ENCODE data around the gene KCNJ6.
A peak's percentile ranks its signal among the peaks of the same experiment; 100 is the strongest.
"Not testable (repeated sequence)": the region's sequence is repeated elsewhere in the genome, so short reads cannot be mapped to it uniquely, and the experiment has no call there.

KCNJ6 gene

DNA sequence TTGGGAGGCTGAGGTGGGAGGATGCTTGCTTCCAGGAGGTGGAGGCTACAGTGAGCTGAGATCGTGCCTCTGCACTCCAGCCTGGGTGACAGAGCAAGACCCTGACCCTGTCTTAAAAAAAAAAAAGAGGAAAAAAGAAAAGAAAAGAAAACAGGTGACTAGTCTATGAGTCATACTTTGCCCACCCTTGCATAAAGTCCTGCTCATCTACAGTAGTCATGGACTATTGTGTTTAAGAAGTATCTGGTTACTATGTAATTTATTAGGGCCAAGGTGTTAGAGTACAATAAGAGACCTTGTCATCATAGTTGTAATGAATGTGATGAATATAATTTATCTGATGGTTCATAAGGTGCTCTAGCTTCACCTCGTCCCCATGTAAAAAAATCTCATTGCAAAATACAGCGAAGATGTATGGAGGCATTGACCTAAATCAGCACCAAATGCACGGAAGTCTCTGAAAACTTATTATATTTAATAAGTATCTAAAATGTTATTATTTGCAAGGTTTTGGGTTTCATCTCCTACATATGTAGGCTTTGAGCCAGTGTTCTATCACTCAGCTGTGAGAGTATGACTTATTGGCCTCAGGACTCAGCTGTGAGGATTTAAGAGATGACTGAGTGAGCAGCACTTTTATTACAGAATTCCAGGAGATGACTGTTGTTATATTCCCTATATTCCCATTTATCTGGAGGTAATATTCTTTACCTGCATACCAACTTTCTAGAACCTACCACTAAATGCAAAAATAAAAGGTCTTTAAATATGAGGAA is 19.9 kb upstream of the KCNJ6 start:
- no peak overlapping the region for H3K27ac ChIP-seq (ENCODE audit: low read length)
- no peak for DNase-seq (ENCODE audit: low read depth, low spot score)
- H3K4me3 ChIP-seq (ENCODE audit: low read length), result no peak overlapping the region
- H3K9me3 ChIP-seq (ENCODE audit: control insufficient read depth, insufficient read depth, low read length), result no peaks in the 10 kb centered on the region
- no CpG with 5 or more reads among the region's 4 CpGs for WGBS (ENCODE audit: insufficient coverage, insufficient read length)
- no peaks in the 10 kb centered on the region for H3K36me3 ChIP-seq (ENCODE audit: control insufficient read depth, insufficient read depth, low read length)
- H3K27me3 ChIP-seq (ENCODE audit: control insufficient read depth, insufficient read depth, low read length), result no peaks in the 10 kb centered on the region
- no peaks in the 10 kb centered on the region for H3K4me1 ChIP-seq (ENCODE audit: control insufficient read depth, insufficient read depth, low read length)

DNA sequence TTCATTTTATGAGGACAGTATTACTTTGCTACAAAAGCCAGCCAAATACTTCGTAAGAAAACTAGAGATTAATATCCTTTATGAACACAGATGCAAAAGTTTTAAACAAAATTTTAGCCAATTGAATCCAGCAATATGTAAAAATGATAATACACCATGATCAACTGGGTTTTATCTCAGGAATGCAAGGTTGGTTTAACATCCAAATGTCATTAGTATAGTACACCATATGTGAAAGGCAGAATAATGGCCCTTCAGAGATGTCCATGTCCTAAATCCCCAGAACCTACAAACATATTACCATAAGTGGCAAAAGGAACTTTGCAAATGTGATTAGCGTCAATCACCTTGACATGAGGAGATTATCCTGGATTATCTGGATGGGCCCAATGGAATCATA is 16.7 kb upstream of the KCNJ6 start:
- no peak overlapping the region for H3K4me3 ChIP-seq (ENCODE audit: low read length)
- no peak overlapping the region for H3K27ac ChIP-seq (ENCODE audit: low read length)
- no peaks in the 10 kb centered on the region for H3K36me3 ChIP-seq (ENCODE audit: control insufficient read depth, insufficient read depth, low read length)
- H3K4me1 ChIP-seq (ENCODE audit: control insufficient read depth, insufficient read depth, low read length), result no peaks in the 10 kb centered on the region
- H3K27me3 ChIP-seq (ENCODE audit: control insufficient read depth, insufficient read depth, low read length), result no peaks in the 10 kb centered on the region
- no CpG with 5 or more reads among the region's 2 CpGs for WGBS (ENCODE audit: insufficient coverage, insufficient read length)
- DNase-seq (ENCODE audit: low read depth, low spot score), result no peak
- H3K9me3 ChIP-seq (ENCODE audit: control insufficient read depth, insufficient read depth, low read length), result no peaks in the 10 kb centered on the region

DNA sequence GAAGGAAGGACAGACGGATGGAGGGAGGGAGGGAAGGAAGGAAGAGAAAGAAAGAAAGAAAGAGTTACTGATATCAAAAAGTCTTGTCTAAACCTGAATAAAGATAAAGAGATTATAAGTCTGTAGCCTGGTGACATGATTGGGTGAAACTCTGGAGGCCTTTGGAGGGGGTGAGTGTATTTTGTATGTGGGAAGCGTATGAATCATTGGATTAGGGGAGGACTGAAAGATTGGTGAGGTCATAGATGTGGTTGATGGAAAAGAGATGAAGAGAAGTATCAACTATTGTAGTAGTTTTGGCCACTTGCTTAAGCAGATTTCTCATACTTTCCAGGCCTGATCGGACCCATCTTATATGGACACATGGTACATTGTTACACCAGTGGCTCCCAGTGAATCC is 11.5 kb upstream of the KCNJ6 start:
- no peaks in the 10 kb centered on the region for H3K36me3 ChIP-seq (ENCODE audit: control insufficient read depth, insufficient read depth, low read length)
- no peaks in the 10 kb centered on the region for H3K9me3 ChIP-seq (ENCODE audit: control insufficient read depth, insufficient read depth, low read length)
- H3K4me3 ChIP-seq (ENCODE audit: low read length), result no peak overlapping the region
- no peaks in the 10 kb centered on the region for H3K4me1 ChIP-seq (ENCODE audit: control insufficient read depth, insufficient read depth, low read length)
- no peak overlapping the region for H3K27ac ChIP-seq (ENCODE audit: low read length)
- DNase-seq (ENCODE audit: low read depth, low spot score), result no peak
- 100% methylated on average over 1 of the region's 3 CpGs for WGBS (ENCODE audit: insufficient coverage, insufficient read length)
- no peaks in the 10 kb centered on the region for H3K27me3 ChIP-seq (ENCODE audit: control insufficient read depth, insufficient read depth, low read length)

DNA sequence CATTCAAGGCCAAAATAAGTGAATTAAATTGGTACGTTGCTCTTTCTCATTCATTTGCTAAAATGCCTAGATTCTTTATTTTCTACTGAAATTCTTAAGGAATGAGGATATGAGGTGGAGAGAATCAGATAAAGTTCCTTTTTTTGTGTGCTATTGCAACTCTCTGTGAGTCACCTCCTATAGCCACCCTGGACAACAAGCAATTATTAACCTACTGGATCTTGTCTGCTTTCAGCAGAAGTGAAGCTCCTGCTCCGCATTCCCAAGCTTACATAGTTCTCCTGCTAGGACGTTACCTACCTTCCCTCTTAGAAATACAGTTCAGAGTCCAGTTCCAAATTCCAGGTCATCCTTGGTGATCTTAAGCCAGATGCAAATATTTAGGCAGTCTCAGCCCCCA is 4.8 kb upstream of the KCNJ6 start:
- Histone ChIP-seq H3K9me3 (ENCODE audit: control insufficient read depth, insufficient read depth, low read length) (no peaks in the 10 kb centered on the region), H3K27me3 (ENCODE audit: control insufficient read depth, insufficient read depth, low read length) (no peaks in the 10 kb centered on the region), H3K36me3 (ENCODE audit: control insufficient read depth, insufficient read depth, low read length) (no peaks in the 10 kb centered on the region), H3K27ac (ENCODE audit: low read length) (no peak overlapping the region), H3K4me1 (ENCODE audit: control insufficient read depth, insufficient read depth, low read length) (peaks cover 2% of the 10 kb centered on the region; the same call in 1 of the 2 replicates), H3K4me3 (ENCODE audit: low read length) (no peak overlapping the region)
- WGBS (ENCODE audit: insufficient coverage, insufficient read length), result no CpG with 5 or more reads among the region's 3 CpGs
- no peak for DNase-seq (ENCODE audit: low read depth, low spot score)

- WGBS (ENCODE audit: insufficient coverage, insufficient read length), result no CpG with 5 or more reads among the region's 8 CpGs
- H3K9me3 ChIP-seq (ENCODE audit: control insufficient read depth, insufficient read depth, low read length); H3K27me3 ChIP-seq (ENCODE audit: control insufficient read depth, insufficient read depth, low read length); H3K36me3 ChIP-seq (ENCODE audit: control insufficient read depth, insufficient read depth, low read length); H3K4me3 ChIP-seq (ENCODE audit: low read length); DNase-seq (ENCODE audit: low read depth, low spot score); H3K4me1 ChIP-seq (ENCODE audit: control insufficient read depth, insufficient read depth, low read length); H3K27ac ChIP-seq (ENCODE audit: low read length): not testable (repeated sequence)
These were observed 4.0 kb upstream of the KCNJ6 start for GRCh38 chr21:37920302-37920701.

- DNase-seq (ENCODE audit: low read depth, low spot score), result no peak
- H3K27ac ChIP-seq (ENCODE audit: low read length), result no peak overlapping the region
- WGBS (ENCODE audit: insufficient coverage, insufficient read length), result no CpG with 5 or more reads among the region's 4 CpGs
- peaks cover 4% of the 10 kb centered on the region; the same call in 1 of the 2 replicates for H3K4me1 ChIP-seq (ENCODE audit: control insufficient read depth, insufficient read depth, low read length)
- H3K4me3 ChIP-seq (ENCODE audit: low read length), result no peak overlapping the region
- H3K36me3 ChIP-seq (ENCODE audit: control insufficient read depth, insufficient read depth, low read length), result no peaks in the 10 kb centered on the region
- H3K27me3 ChIP-seq (ENCODE audit: control insufficient read depth, insufficient read depth, low read length), result peaks cover 9% of the 10 kb centered on the region; the same call in 1 of the 2 replicates
- no peaks in the 10 kb centered on the region for H3K9me3 ChIP-seq (ENCODE audit: control insufficient read depth, insufficient read depth, low read length)
These were observed 1.4 kb upstream of the KCNJ6 start for GRCh38 chr21:37917612-37918011.

DNA sequence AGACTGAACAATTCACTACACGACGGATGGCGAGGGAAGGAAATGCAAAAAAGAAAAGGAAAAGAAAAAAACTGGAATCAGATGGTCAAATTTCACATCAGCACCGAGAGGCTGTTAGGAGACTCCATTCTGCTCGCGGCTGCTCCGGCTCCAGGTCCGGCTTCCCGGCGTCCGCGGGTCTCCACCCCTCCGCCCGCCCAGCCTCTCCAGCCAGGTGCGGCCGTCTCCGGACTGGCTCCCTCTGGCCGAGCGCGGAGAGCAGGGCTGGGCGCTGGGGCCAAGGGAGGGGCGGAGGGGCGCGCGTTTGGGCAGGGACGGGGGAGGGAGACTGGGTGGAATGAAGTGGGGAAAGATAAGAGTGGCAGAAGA is 332 bp downstream of the KCNJ6 start:
- Histone ChIP-seq H3K27ac (ENCODE audit: low read length) (no peak overlapping the region), H3K9me3 (ENCODE audit: control insufficient read depth, insufficient read depth, low read length) (no peaks in the 10 kb centered on the region), H3K27me3 (ENCODE audit: control insufficient read depth, insufficient read depth, low read length) (peaks cover 9% of the 10 kb centered on the region; the same call in 1 of the 2 replicates), H3K36me3 (ENCODE audit: control insufficient read depth, insufficient read depth, low read length) (no peaks in the 10 kb centered on the region), H3K4me1 (ENCODE audit: control insufficient read depth, insufficient read depth, low read length) (peaks cover 1% of the 10 kb centered on the region; the same call in 1 of the 2 replicates), H3K4me3 (ENCODE audit: low read length) (peak overlapping the region; percentile 41)
- no CpG with 5 or more reads among the region's 26 CpGs for WGBS (ENCODE audit: insufficient coverage, insufficient read length)
- DNase-seq (ENCODE audit: low read depth, low spot score), result no peak

- no CpG with 5 or more reads among the region's 28 CpGs for WGBS (ENCODE audit: insufficient coverage, insufficient read length)
- Histone ChIP-seq H3K27me3 (ENCODE audit: control insufficient read depth, insufficient read depth, low read length) (peaks cover 9% of the 10 kb centered on the region; the same call in 1 of the 2 replicates), H3K4me3 (ENCODE audit: low read length) (peak overlapping the region; percentile 41)
These were observed 753 bp downstream of the KCNJ6 start for GRCh38 chr21:37915497-37915911.

DNA sequence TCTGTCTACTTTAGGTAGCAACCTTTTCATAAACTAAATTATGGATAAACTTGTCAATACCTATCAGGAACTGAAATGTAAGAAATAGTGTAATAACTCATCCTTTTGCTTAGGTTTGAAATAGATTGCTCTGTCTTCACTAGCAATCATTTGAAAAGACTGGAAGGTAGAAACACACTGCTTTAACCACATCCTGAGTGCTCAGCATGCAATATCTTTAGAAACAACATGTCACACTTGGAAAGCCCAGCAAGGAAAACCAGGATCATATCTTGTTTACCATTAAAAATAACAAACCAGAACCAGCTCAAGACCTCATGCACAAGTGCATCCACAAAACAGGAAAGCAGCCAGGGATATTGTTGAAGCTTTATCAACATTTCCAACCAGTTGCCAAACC is 3.6 kb downstream of the KCNJ6 start:
- Histone ChIP-seq H3K36me3 (ENCODE audit: control insufficient read depth, insufficient read depth, low read length) (no peaks in the 10 kb centered on the region), H3K4me3 (ENCODE audit: low read length) (no peak overlapping the region), H3K4me1 (ENCODE audit: control insufficient read depth, insufficient read depth, low read length) (peaks cover 1% of the 10 kb centered on the region; the same call in 1 of the 2 replicates), H3K27ac (ENCODE audit: low read length) (no peak overlapping the region), H3K27me3 (ENCODE audit: control insufficient read depth, insufficient read depth, low read length) (peaks cover 9% of the 10 kb centered on the region; the same call in 1 of the 2 replicates), H3K9me3 (ENCODE audit: control insufficient read depth, insufficient read depth, low read length) (no peaks in the 10 kb centered on the region)
- no peak for DNase-seq (ENCODE audit: low read depth, low spot score)

More at GRCh38 chr21:37915497-37915911, 753 bp downstream of the KCNJ6 start:
- H3K36me3 ChIP-seq (ENCODE audit: control insufficient read depth, insufficient read depth, low read length), result no peaks in the 10 kb centered on the region
- H3K9me3 ChIP-seq (ENCODE audit: control insufficient read depth, insufficient read depth, low read length), result no peaks in the 10 kb centered on the region
- no peak for DNase-seq (ENCODE audit: low read depth, low spot score)
- peaks cover 1% of the 10 kb centered on the region; the same call in 1 of the 2 replicates for H3K4me1 ChIP-seq (ENCODE audit: control insufficient read depth, insufficient read depth, low read length)
- no peak overlapping the region for H3K27ac ChIP-seq (ENCODE audit: low read length)

DNA sequence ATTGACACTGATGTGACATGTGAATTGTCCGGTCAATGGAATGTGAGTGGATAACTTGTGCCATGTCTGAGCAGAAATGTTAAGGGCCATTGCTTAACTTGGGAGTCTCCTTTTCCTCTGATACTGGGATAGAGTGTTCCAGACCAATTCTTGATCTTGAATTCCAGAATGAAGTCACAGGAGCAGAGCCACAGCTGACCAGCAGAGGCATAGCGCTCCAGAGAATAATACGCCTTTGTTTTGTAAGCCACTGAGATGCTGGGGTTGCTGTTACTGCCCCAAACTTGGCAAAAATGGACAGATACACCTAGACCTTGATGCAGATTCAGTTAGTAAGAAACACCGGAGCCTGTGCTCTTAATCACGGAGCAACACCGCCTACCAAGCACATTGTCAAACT is 6.3 kb downstream of the KCNJ6 start:
- Histone ChIP-seq H3K27me3 (ENCODE audit: control insufficient read depth, insufficient read depth, low read length) (peaks cover 3% of the 10 kb centered on the region; the same call in 1 of the 2 replicates), H3K9me3 (ENCODE audit: control insufficient read depth, insufficient read depth, low read length) (no peaks in the 10 kb centered on the region), H3K4me1 (ENCODE audit: control insufficient read depth, insufficient read depth, low read length) (no peaks in the 10 kb centered on the region), H3K36me3 (ENCODE audit: control insufficient read depth, insufficient read depth, low read length) (no peaks in the 10 kb centered on the region), H3K4me3 (ENCODE audit: low read length) (no peak overlapping the region), H3K27ac (ENCODE audit: low read length) (no peak overlapping the region)
- no CpG with 5 or more reads among the region's 6 CpGs for WGBS (ENCODE audit: insufficient coverage, insufficient read length)
- DNase-seq (ENCODE audit: low read depth, low spot score), result no peak

GRCh38 chr21:37908691-37909090 is 7.6 kb downstream of the KCNJ6 start:
- Histone ChIP-seq H3K27me3 (ENCODE audit: control insufficient read depth, insufficient read depth, low read length) (no peaks in the 10 kb centered on the region), H3K36me3 (ENCODE audit: control insufficient read depth, insufficient read depth, low read length) (no peaks in the 10 kb centered on the region), H3K9me3 (ENCODE audit: control insufficient read depth, insufficient read depth, low read length) (no peaks in the 10 kb centered on the region), H3K4me3 (ENCODE audit: low read length) (no peak overlapping the region), H3K4me1 (ENCODE audit: control insufficient read depth, insufficient read depth, low read length) (no peaks in the 10 kb centered on the region), H3K27ac (ENCODE audit: low read length) (no peak overlapping the region)
- no CpG with 5 or more reads among the region's 2 CpGs for WGBS (ENCODE audit: insufficient coverage, insufficient read length)
- DNase-seq (ENCODE audit: low read depth, low spot score), result no peak
